ENCODE measurements around the gene RELA. TPM values are rescaled to one million over a fixed set of nuclear protein-coding genes. Genes with fewer than 3 reads are reported as not detected.
"Not testable (repeated sequence)": the region's sequence is repeated elsewhere in the genome, so short reads cannot be mapped to it uniquely, and the experiment has no call there.

The RELA gene
- total RNA-seq, 2 donors from 2014 or later = 302 to 378 TPM

- Mint-ChIP-seq H3K4me3 (peak overlapping the region; percentile 95), H3K4me1 (peaks cover 44% of the 10 kb centered on the region), H3K36me3 (ENCODE audit: low read depth) (peaks cover 3% of the 10 kb centered on the region)
Measured at GRCh38 chr11:65639623-65640482, 22.9 kb downstream of the RELA start.

GRCh38 chr11:65639228-65639597 lies 23.5 kb downstream of the RELA start:
- H3K27ac Mint-ChIP-seq = peak overlapping the region; percentile 94
- H3K27me3 Mint-ChIP-seq; H3K9me3 ChIP-seq (ENCODE audit: control insufficient read depth, low read length, poor library complexity, severe bottlenecking); H3K36me3 Mint-ChIP-seq (ENCODE audit: low read depth); DNase-seq; ATAC-seq: not testable (repeated sequence)
- peaks cover 40% of the 10 kb centered on the region for H3K4me1 Mint-ChIP-seq
- peak overlapping the region; percentile 95 for H3K4me3 Mint-ChIP-seq

More at GRCh38 chr11:65639623-65640482, 22.9 kb downstream of the RELA start:
- ATAC-seq (peak; percentile 77), DNase-seq (peak; percentile 32 to 63 (median 57))
- peak overlapping the region; percentile 94 for H3K27ac Mint-ChIP-seq
- H3K27me3 Mint-ChIP-seq = no peaks in the 10 kb centered on the region
- no peaks in the 10 kb centered on the region for H3K9me3 ChIP-seq (ENCODE audit: control insufficient read depth, low read length, poor library complexity, severe bottlenecking)

GRCh38 chr11:65637794-65638419 lies 24.8 kb downstream of the RELA start, which contains the start of gene SIPA1:
Gene SIPA1 (plus strand): TSS chr11:65638101. CDS start chr11:65640922, 2,821 bp downstream.
- DNase-seq (peak; percentile 58 to 80 (median 77)), ATAC-seq (peak; percentile 54)
- H3K4me1 Mint-ChIP-seq = peaks cover 39% of the 10 kb centered on the region
- no peaks in the 10 kb centered on the region for H3K27me3 Mint-ChIP-seq
- H3K9me3 ChIP-seq (ENCODE audit: control insufficient read depth, low read length, poor library complexity, severe bottlenecking) = no peaks in the 10 kb centered on the region
- H3K36me3 Mint-ChIP-seq (ENCODE audit: low read depth) = no peaks in the 10 kb centered on the region
- peak within 1 kb of the TSS; percentile 94 for H3K27ac Mint-ChIP-seq
- peak within 1 kb of the TSS; percentile 95 for H3K4me3 Mint-ChIP-seq

GRCh38 chr11:65637032-65637557 lies 25.6 kb downstream of the RELA start:
- no peaks in the 10 kb centered on the region for H3K9me3 ChIP-seq (ENCODE audit: control insufficient read depth, low read length, poor library complexity, severe bottlenecking)
- no peaks in the 10 kb centered on the region for H3K36me3 Mint-ChIP-seq (ENCODE audit: low read depth)
- H3K4me1 Mint-ChIP-seq = peaks cover 39% of the 10 kb centered on the region
- ATAC-seq = no peak
- H3K27ac Mint-ChIP-seq = peak overlapping the region; percentile 76
- DNase-seq = no peak
- peak overlapping the region; percentile 95 for H3K4me3 Mint-ChIP-seq
- no peaks in the 10 kb centered on the region for H3K27me3 Mint-ChIP-seq

- Mint-ChIP-seq H3K4me1 (peaks cover 33% of the 10 kb centered on the region), H3K36me3 (ENCODE audit: low read depth) (no peaks in the 10 kb centered on the region), H3K27ac (no peak overlapping the region), H3K4me3 (peak overlapping the region; percentile 68), H3K27me3 (no peaks in the 10 kb centered on the region)
- DNase-seq = no peak
- H3K9me3 ChIP-seq (ENCODE audit: control insufficient read depth, low read length, poor library complexity, severe bottlenecking) = no peaks in the 10 kb centered on the region
- ATAC-seq = no peak
Measured at GRCh38 chr11:65636108-65637031, 26.3 kb downstream of the RELA start.

GRCh38 chr11:65634905-65635731 lies 27.6 kb downstream of the RELA start:
- Mint-ChIP-seq H3K4me3 (no peak overlapping the region), H3K36me3 (ENCODE audit: low read depth) (no peaks in the 10 kb centered on the region), H3K4me1 (peaks cover 26% of the 10 kb centered on the region), H3K27ac (no peak overlapping the region), H3K27me3 (no peaks in the 10 kb centered on the region)
- ATAC-seq = no peak
- H3K9me3 ChIP-seq (ENCODE audit: control insufficient read depth, low read length, poor library complexity, severe bottlenecking) = no peaks in the 10 kb centered on the region
- DNase-seq = no peak

GRCh38 chr11:65634440-65634839 lies 28.3 kb downstream of the RELA start:
- no peaks in the 10 kb centered on the region for H3K36me3 Mint-ChIP-seq (ENCODE audit: low read depth)
- H3K9me3 ChIP-seq (ENCODE audit: control insufficient read depth, low read length, poor library complexity, severe bottlenecking) = no peaks in the 10 kb centered on the region
- peaks cover 19% of the 10 kb centered on the region for H3K4me1 Mint-ChIP-seq
- peak overlapping the region; percentile 76 for H3K27ac Mint-ChIP-seq
- DNase-seq (no peak), ATAC-seq (no peak)
- H3K4me3 Mint-ChIP-seq = no peak overlapping the region
- no peaks in the 10 kb centered on the region for H3K27me3 Mint-ChIP-seq

- no peaks in the 10 kb centered on the region for H3K36me3 Mint-ChIP-seq (ENCODE audit: low read depth)
- no peak overlapping the region for H3K4me3 Mint-ChIP-seq
- H3K27me3 Mint-ChIP-seq = no peaks in the 10 kb centered on the region
- DNase-seq = no peak
- peak overlapping the region; percentile 76 for H3K27ac Mint-ChIP-seq
- no peaks in the 10 kb centered on the region for H3K9me3 ChIP-seq (ENCODE audit: control insufficient read depth, low read length, poor library complexity, severe bottlenecking)
- ATAC-seq = no peak
- peaks cover 20% of the 10 kb centered on the region for H3K4me1 Mint-ChIP-seq
Measured at GRCh38 chr11:65634109-65634436, 28.6 kb downstream of the RELA start.

GRCh38 chr11:65633390-65634108 lies 29.2 kb downstream of the RELA start:
- no peak for DNase-seq
- peak; percentile 18 for ATAC-seq
- H3K4me1 Mint-ChIP-seq = peaks cover 15% of the 10 kb centered on the region
- peak overlapping the region; percentile 76 for H3K27ac Mint-ChIP-seq
- no peaks in the 10 kb centered on the region for H3K36me3 Mint-ChIP-seq (ENCODE audit: low read depth)
- H3K27me3 Mint-ChIP-seq = no peaks in the 10 kb centered on the region
- H3K4me3 Mint-ChIP-seq = no peak overlapping the region
- no peaks in the 10 kb centered on the region for H3K9me3 ChIP-seq (ENCODE audit: control insufficient read depth, low read length, poor library complexity, severe bottlenecking)

GRCh38 chr11:65630215-65630614 lies 32.5 kb downstream of the RELA start:
- DNase-seq = no peak
- Mint-ChIP-seq H3K27me3 (no peaks in the 10 kb centered on the region), H3K36me3 (ENCODE audit: low read depth) (no peaks in the 10 kb centered on the region)

GRCh38 chr11:65629579-65629978 lies 33.1 kb downstream of the RELA start:
- no peak for ATAC-seq
- Mint-ChIP-seq H3K4me1 (peaks cover 13% of the 10 kb centered on the region), H3K4me3 (no peak overlapping the region), H3K27me3 (no peaks in the 10 kb centered on the region), H3K27ac (no peak overlapping the region), H3K36me3 (ENCODE audit: low read depth) (no peaks in the 10 kb centered on the region)
- DNase-seq = no peak
- no peaks in the 10 kb centered on the region for H3K9me3 ChIP-seq (ENCODE audit: control insufficient read depth, low read length, poor library complexity, severe bottlenecking)

More at GRCh38 chr11:65630215-65630614, 32.5 kb downstream of the RELA start:
- Mint-ChIP-seq H3K4me1 (peaks cover 13% of the 10 kb centered on the region), H3K4me3 (no peak overlapping the region), H3K27ac (no peak overlapping the region)
- ATAC-seq = no peak
- no peaks in the 10 kb centered on the region for H3K9me3 ChIP-seq (ENCODE audit: control insufficient read depth, low read length, poor library complexity, severe bottlenecking)

- DNase-seq = no peak
- no peak for ATAC-seq
- peaks cover 10% of the 10 kb centered on the region for H3K4me1 Mint-ChIP-seq
- H3K27me3 Mint-ChIP-seq = no peaks in the 10 kb centered on the region
- peak overlapping the region; percentile 27 for H3K27ac Mint-ChIP-seq
- no peaks in the 10 kb centered on the region for H3K9me3 ChIP-seq (ENCODE audit: control insufficient read depth, low read length, poor library complexity, severe bottlenecking)
- no peaks in the 10 kb centered on the region for H3K36me3 Mint-ChIP-seq (ENCODE audit: low read depth)
- H3K4me3 Mint-ChIP-seq = no peak overlapping the region
Measured at GRCh38 chr11:65627202-65627601, 35.5 kb downstream of the RELA start.
